Fibroblast of villous mesenchyme (primary cell): ENCODE data around the gene KLHL36. TPM values are rescaled to one million over a fixed set of nuclear protein-coding genes. Genes with fewer than 3 reads are reported as not detected.

Experiments
- DNase-seq: peaks from one replicate; pipeline ENCODE4 v3.0.0-alpha.2; 2010; ENCODE audit warnings: low read depth
- H3K4me3 ChIP-seq: 2 replicates; pipeline ENCODE4 v1.5.1; 2011; ENCODE audit warnings: low read depth, mild to moderate bottlenecking, low read length
- total RNA-seq: library from RNA; depleted of rRNA; stranded (reverse); fragments of >200 nt; gene quantifications from 2 replicates; pipeline ENCODE4 v1.2.3, GENCODE V29; 2012
- TF ChIP-seq, protein P1 (sequence below): IDR thresholded peaks from 2 replicates; pipeline ENCODE4 v1.5.1; 2012; ENCODE audit warnings: low read depth, mild to moderate bottlenecking, low read length; ENCODE audit not compliant: insufficient read depth

The KLHL36 gene
- total RNA-seq, 1 donor: 71.7 TPM

DNA sequence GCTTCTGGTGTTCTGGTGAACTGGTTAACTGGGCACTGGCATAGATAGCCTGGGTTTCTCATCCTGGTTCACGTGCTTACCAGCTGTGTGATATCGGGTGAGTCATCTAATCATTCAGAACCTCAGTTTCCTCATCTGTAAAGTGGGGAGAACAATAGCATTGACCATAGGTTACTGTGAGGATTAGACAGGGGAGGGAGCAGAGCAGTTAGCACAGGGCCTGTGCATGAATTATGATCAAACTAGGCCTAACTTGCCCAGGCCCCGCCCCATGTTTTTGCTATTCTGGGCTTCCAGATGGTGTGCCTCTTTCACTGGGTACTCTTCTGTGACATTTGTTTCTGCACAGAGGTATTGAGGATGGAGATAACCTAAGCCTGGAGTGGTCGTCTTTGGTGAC lies 4.6 kb upstream of the KLHL36 start:
- no peak for DNase-seq
- TF ChIP-seq, protein P1, sequence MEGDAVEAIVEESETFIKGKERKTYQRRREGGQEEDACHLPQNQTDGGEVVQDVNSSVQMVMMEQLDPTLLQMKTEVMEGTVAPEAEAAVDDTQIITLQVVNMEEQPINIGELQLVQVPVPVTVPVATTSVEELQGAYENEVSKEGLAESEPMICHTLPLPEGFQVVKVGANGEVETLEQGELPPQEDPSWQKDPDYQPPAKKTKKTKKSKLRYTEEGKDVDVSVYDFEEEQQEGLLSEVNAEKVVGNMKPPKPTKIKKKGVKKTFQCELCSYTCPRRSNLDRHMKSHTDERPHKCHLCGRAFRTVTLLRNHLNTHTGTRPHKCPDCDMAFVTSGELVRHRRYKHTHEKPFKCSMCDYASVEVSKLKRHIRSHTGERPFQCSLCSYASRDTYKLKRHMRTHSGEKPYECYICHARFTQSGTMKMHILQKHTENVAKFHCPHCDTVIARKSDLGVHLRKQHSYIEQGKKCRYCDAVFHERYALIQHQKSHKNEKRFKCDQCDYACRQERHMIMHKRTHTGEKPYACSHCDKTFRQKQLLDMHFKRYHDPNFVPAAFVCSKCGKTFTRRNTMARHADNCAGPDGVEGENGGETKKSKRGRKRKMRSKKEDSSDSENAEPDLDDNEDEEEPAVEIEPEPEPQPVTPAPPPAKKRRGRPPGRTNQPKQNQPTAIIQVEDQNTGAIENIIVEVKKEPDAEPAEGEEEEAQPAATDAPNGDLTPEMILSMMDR: no peak
- no peak overlapping the region for H3K4me3 ChIP-seq

DNA sequence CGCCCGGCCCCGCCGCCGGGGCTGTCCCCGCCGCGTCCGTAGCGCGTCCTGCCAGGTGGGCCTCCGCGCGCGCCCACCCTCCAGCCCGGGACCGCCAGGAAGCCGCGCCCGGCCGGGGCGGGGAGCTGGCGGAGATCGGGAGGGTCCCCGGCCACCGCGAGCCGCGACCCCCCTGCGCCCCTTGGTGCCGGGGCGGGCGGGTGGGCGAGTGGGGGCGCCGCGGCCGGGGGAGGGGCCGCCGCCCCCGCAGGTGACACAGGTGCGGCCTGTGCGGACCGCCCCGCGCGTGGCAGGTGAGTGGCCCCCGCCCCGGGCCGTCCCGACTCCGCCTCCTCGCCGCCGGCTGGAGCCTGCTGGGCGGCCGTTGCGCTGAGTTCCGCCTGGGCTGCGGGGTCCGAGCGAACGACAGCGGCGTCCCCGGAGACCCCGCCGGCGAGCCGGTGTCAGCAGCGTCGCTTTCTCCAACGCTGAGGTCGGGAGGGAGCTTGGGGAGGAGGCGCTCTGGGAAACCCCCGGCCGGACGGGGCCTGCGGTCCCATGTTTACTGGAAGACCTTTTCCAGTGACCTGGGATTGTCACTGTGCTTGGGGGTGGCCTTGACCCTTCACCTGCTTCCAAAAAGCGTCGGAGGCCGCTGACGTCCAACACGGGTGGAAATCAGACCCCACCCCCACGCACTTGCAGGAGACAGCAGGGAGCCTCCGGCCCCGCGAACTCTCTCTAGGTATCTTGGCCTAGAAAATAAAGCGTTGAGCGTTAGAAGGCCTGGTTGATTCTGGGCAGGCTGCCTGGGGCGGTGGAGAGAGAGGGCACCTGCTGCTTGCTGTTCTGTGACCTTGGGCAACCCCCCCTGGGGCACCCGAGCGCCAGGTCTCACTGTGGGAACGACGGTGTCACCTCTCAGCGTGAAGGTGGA lies 542 bp downstream of the KLHL36 start:
- no peak for DNase-seq
- TF ChIP-seq, protein P1: no peak
- H3K4me3 ChIP-seq: peak overlapping the region; percentile 73

DNA sequence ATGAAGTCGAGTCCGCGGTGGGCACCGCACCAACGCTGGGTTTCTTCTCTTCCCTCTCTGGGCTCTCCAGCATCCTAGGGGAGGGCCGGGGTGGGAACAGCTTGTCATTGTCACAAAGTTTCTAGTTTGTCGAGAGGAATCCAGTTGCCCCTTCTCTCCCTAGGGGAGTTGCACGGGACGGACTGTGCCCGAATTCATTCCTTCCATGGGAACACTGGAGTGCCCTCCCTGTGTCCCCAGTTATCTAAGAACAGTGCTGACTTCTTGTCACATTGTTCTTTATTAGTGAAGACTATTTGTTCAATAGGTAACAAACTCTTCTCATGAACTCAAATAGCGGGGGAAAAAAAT lies 1.2 kb downstream of the KLHL36 start:
- H3K4me3 ChIP-seq: peak overlapping the region; percentile 73
- TF ChIP-seq, protein P1: no peak
- no peak for DNase-seq

GRCh38 chr16:84650062-84650991 lies 2.0 kb downstream of the KLHL36 start:
- TF ChIP-seq, protein P1: no peak
- peak; percentile 55 for DNase-seq
- no peak overlapping the region for H3K4me3 ChIP-seq

DNA sequence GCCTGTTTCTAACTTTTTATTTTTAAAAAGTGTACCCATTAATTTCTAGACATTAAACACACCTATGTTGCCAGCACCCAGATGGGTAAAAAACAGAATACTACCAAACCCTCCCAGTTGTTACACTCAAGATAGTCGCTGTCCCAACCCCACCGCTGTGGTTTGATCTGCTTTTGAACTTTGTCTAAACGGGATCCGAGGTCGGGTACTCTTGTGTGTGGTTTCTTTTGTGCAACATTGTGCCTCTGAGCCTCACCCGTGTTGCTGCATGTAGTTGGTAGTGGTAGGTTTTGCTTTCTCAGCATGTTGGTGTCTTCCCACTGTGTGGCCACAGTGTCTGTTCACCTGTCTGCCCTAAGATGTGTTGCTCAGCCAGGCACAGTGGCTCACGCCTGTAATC lies 4.3 kb downstream of the KLHL36 start:
- TF ChIP-seq, protein P1: no peak
- no peak overlapping the region for H3K4me3 ChIP-seq
- DNase-seq: no peak

DNA sequence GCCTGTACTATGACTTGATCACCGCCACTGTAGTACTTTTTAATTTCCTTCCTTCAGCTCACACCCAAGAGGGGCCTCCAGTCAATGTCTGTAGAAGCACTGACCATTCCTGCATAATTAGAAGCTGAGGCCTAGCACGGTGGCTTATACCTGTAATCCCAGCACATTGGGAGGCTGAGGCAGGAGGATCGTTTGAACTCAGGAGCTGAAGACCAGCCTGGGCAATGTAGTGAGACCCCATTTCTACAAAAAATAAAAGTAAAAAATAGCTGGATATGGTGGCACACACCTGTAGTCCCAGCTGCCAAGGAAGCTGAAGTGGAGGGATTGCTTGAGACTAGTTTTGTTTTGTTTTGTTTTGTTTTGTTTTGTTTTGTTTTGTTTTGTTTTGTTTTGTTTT lies 5.9 kb downstream of the KLHL36 start:
- TF ChIP-seq, protein P1: no peak
- DNase-seq: no peak
- no peak overlapping the region for H3K4me3 ChIP-seq
